Activated CD4-positive, alpha-beta T cell treated with anti-CD3 and anti-CD28 coated beads for 1 hour (primary cell): ENCODE results near the gene BPIFB4.
"Not testable (repeated sequence)": the region's sequence is repeated elsewhere in the genome, so short reads cannot be mapped to it uniquely, and the experiment has no call there.

Experiments
- DNase-seq: peaks from one replicate; pipeline ENCODE4 v3.0.0-alpha.2; 2020

The BPIFB4 gene

GRCh38 chr20:33091147-33091546 lies 11.7 kb downstream of the BPIFB4 start:
- DNase-seq = no peak

DNA sequence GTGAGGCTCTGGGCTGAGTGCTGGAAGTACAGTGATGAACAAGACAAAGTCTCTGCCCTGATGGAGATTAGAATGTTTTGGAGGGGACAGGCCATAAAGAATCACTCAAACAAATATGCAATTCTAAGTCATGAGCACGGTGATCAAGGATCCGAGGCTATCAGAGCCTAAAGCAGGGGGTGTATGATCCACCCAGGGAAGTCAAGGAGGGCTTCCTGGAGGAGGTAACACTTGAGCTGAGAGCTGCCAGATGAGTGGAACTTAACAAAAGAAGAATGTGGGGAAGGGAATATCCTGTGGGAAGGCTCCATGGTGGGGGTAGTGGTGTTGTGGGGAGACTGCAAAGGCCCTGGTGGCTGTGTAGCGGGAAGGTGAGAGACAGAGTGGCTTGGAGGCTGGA lies 12.2 kb downstream of the BPIFB4 start:
- DNase-seq = no peak

- DNase-seq = no peak
These were observed 12.9 kb downstream of the BPIFB4 start for GRCh38 chr20:33092361-33092760.

DNA sequence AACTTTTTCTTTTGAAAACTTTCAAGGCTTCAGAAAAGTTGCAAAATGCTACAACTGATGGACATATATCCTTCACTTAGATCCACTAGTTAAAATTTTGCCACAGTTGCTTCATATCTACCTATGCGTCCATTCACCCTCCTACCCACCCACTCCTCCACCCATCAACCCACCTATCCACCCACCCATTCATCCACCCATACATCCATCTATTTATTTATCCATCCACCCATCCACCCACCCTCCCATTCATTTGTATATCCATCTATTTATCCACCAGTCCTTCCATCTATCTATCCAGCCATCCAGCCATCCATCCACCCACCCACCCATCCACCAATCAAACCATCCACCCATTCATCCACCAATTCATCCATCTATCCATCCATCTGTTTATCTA lies 13.6 kb downstream of the BPIFB4 start:
- DNase-seq = no peak

GRCh38 chr20:33093582-33093981 lies 14.1 kb downstream of the BPIFB4 start:
- DNase-seq = no peak

- DNase-seq = no peak
These were observed 15.8 kb downstream of the BPIFB4 start for GRCh38 chr20:33095249-33095648.

- not testable (repeated sequence) for DNase-seq
These were observed 16.6 kb downstream of the BPIFB4 start for GRCh38 chr20:33095902-33096584.

GRCh38 chr20:33097001-33097400 lies 17.6 kb downstream of the BPIFB4 start:
- no peak for DNase-seq

DNA sequence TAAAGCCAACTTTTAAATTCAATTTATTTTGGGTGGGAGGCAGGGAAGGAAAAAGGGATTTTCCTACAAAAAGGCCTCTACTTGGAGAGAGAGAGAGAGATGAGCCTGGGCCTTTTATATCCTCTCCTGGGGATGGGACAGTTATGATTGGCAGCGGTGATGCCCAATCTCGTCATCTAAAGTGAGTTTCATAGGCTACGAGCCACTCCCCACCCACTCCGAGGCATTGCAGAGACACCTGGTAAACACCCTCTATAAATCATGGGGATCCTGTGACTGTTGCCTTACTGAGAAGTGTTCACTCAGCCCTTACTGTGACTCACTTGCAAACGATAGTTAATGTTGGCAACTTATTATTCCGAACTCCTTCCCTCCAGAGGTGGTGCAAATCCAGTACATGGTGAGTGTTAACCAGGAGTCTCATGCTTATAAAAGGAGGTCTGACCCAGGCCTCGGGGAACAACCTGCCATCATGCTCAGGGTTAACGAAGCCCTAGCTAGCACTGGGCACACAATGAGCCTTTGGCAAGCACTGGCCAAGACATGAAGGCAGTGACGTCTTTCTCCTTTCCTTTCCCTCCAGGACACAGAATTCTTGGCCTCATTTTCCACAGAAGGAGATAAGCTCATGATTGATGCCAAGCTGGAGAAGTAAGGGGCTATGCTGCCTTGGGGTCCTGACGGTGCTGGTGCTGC lies 20.5 kb downstream of the BPIFB4 start:
- DNase-seq = no peak

- DNase-seq = no peak
These were observed 24.1 kb downstream of the BPIFB4 start for GRCh38 chr20:33103556-33103955.

DNA sequence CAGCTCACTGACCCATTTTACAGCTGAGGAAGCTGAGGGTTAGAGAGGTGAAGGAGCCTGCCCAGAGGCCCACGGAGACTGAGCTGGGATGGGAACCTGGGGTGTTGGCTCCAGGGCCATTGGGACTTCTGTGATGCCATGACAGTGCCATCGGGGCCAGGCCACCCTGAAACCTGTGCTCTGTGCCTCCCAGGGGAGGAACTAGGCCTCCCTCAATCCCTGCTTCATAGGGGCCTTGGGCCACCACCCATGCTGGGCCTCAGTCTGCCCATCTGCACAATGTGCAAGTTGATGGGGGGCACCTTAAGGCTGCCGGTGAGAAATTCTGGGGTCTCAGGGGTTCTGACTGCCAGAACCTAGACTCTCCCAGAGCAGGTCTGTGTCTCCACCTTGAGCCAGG lies 24.9 kb downstream of the BPIFB4 start:
- DNase-seq = no peak

DNA sequence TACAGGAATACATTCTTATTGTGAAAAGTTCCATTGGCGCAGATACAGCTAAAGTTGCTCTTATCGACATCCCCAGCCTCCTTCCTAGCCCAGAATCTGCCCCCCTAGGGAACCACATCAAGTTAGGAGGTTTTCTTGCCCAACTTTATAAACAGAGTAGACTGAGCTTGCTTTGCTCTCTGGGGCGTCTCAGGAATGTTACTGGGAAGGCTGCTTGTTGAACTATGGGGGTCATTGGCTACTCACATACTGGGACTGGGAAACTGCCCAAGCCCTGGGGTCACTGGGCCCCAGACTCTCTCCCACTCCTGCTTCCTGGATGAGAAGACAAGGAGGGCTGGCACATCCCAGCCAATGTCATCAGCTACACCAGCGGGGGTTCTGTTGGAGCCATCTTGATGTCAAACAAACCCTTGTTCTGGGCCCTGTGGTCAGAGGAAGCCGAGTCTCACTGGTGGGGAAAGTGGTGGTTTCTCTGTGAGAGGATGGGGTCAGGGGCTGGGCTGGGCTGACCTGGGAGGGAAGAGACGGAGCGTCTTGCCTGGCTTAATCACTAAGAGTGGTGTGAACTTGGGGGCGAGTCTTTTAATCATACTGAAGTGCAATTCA lies 26.0 kb downstream of the BPIFB4 start:
- no peak for DNase-seq

- not testable (repeated sequence) for DNase-seq
These were observed 26.7 kb downstream of the BPIFB4 start for GRCh38 chr20:33106058-33106620.

DNA sequence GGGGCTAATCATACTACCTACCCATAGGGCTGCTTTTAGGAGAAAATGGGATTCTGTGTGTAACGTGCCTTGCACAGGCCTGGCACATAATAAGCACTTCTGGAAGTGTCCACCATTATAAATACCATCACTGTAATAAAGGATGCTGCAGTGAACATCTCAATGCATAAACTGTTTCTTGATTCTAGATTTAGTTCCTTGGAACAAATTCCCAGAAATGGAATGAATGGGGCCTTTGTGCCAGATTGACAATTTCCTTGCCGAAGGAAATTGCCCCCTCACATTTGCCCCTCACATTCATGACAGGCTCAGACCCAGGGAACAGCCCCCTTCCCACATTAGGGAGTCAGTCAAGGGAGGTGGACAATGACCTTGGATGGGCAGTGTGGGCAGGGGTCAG lies 29.2 kb downstream of the BPIFB4 start:
- DNase-seq = no peak

- DNase-seq = no peak
These were observed 30.8 kb downstream of the BPIFB4 start for GRCh38 chr20:33110147-33110825.

- no peak for DNase-seq
These were observed 31.9 kb downstream of the BPIFB4 start for GRCh38 chr20:33111306-33111705.

- DNase-seq = no peak
These were observed 33.3 kb downstream of the BPIFB4 start for GRCh38 chr20:33112547-33113386.

DNA sequence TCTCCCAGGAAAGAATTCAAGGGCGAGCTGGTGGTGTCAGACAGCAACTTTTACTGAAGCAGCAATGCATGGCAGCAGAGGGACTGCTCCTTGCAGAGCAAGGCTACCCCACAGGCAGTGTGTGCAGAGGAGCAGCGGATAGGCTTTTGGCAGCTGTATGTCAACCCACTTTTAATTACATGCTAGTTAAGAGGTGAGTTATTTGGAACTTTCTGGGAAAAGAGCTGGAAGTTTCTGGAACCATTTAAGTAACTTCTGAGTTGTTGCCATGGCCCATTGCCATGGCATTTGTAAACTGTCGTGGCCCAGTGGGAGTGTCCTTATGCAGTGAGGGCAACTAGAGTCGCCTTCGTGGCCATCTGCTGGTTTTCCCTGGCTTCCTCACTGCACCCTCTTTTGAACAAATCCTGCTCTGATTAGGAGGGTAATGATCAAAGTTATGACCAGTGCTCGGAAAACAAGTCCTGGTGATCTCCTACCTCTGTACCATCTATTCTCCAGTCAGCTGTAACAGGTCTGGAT lies 34.0 kb downstream of the BPIFB4 start:
- no peak for DNase-seq

DNA sequence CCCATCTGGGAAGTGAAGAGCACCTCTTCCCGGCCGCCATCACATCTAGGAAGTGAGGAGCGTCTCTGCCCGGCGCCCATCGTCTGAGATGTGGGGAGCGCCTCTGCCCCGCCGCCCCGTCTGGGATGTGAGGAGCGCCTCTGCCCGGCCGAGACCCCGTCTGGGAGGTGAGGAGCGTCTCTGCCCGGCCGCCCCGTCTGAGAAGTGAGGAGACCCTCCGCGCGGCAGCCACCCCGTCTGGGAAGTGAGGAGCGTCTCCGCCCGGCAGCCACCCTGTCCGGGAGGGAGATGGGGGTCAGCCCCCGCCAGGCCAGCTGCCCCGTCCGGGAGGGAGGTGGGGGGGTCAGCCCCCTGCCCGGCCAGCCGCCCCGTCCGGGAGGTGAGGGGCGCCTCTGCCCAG lies 36.1 kb downstream of the BPIFB4 start:
- DNase-seq = not testable (repeated sequence)

- DNase-seq = no peak
These were observed 40.6 kb downstream of the BPIFB4 start for GRCh38 chr20:33119725-33120720.

DNA sequence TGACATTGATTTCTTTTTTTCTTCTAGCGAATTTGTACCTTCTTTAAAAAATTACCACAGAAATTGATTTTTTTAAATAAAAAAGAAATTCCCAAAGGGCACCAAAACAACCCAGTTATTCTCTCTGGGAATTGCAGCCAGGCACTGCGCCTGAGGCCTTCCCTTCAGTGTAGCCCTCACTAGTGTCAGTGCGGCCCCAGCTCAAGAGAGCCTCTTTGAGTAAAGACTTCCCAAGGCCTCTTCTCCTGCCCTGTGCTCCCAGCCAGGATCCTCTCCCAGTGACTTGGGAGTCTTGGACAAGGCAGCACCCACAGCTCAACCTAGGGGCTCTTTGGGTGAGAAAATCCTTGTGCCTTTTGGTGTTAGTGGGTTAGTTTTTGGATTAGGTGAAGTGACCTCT lies 41.5 kb downstream of the BPIFB4 start:
- no peak for DNase-seq
